HepG2 (cell line): ENCODE data around the gene AGGF1. TPM values are rescaled to one million over a fixed set of nuclear protein-coding genes. Genes with fewer than 3 reads are reported as not detected.

Source experiments
- ATAC-seq: fragments of 200-7000 bp; cut with Tn5 transposase; 3 replicates; pipeline ENCODE4 v1.9.1; 2020; ENCODE audit warnings: mild to moderate bottlenecking, moderate library complexity
- BruUV-seq: library from RNA; stranded (reverse); fragments of 400-500 nt; replicated peaks from 2 replicates; lab custom pipeline; 2021; lab: Mats Ljungman, UMichigan
- CTCF ChIA-PET: fragments of 300-600 bp; formaldehyde crosslinking; extraction: SDS; loops from one replicate; lab custom pipeline; 2021; ENCODE audit warnings: low total read pairs, inconsistent platforms, low intra/inter-chr PET ratio; lab: Yijun Ruan, JAX
- POLR2A ChIA-PET: fragments of 350-600 bp; sonication (Branson Sonifier 250); formaldehyde crosslinking; loops from one replicate; lab custom pipeline; 2020; ENCODE audit warnings: antibody characterized with exemption, inconsistent platforms; lab: Yijun Ruan, JAX
- DNase-seq: peaks from one replicate; pipeline ENCODE4 v3.0.0-alpha.2; 2015; ENCODE audit warnings: low spot score
- FAIRE-seq: peaks from 3 replicates; lab custom pipeline; 2011; peaks lifted over from hg19 to GRCh38; lab: Jason Lieb, UNC
- H2AFZ ChIP-seq: one replicate; pipeline ENCODE4 v1.6.1; 2011; ENCODE audit warnings: low read length, inconsistent platforms
- H3K27ac ChIP-seq: fragments of 300-600 bp; 3 replicates; pipeline ENCODE4 v1.8.0; 2011; ENCODE audit warnings: mixed run types, mild to moderate bottlenecking, mixed read lengths, low read length, inconsistent platforms; ENCODE audit not compliant: insufficient read depth; ENCODE audit errors: extremely low read length
- H3K27me3 ChIP-seq, 2 experiments: fragments of 200-600 bp in 1 of 2; 2 replicates in 1 of 2; 3 replicates in 1 of 2; pipeline versions ENCODE4 v1.6.0 to v1.8.0; 2011; ENCODE audit warnings: low read length in 2 of 2, mild to moderate bottlenecking in 2 of 2, moderate library complexity in 2 of 2, inconsistent platforms in 1 of 2; ENCODE audit not compliant: insufficient read depth in 2 of 2, control insufficient read depth in 1 of 2
- H3K36me3 ChIP-seq, 2 experiments: fragments of 200-600 bp in 1 of 2; replicated peaks in 1 of 2; 2 replicates in 1 of 2; 3 replicates in 1 of 2; pipeline versions ENCODE4 v1.5.1 to v1.8.0; 2011; ENCODE audit warnings: low read length in 2 of 2, inconsistent platforms in 1 of 2; ENCODE audit not compliant: insufficient read depth in 2 of 2, control insufficient read depth in 1 of 2
- H3K4me1 ChIP-seq: 2 replicates; pipeline ENCODE4 v1.5.1; 2012; ENCODE audit warnings: low read length, inconsistent platforms; ENCODE audit not compliant: insufficient read depth
- H3K4me2 ChIP-seq: 2 replicates; pipeline ENCODE4 v1.6.0; 2011; ENCODE audit warnings: low read depth, low read length, inconsistent platforms
- H3K4me3 ChIP-seq, 3 experiments: fragments of 200-600 bp in 1 of 3; sonication (generic), shearing (Covaris generic) in 1 of 3; replicated peaks in 1 of 3; 2 replicates each; pipeline ENCODE4 v1.5.1; 2011 to 2016; ENCODE audit warnings: low read length in 3 of 3, inconsistent platforms in 2 of 3, low read depth in 2 of 3, mild to moderate bottlenecking in 2 of 3, control low read depth in 1 of 3, mixed read lengths in 1 of 3; ENCODE audit not compliant: insufficient read depth in 1 of 3
- H3K79me2 ChIP-seq: one replicate; pipeline ENCODE4 v1.6.1; 2011; ENCODE audit warnings: low read length, inconsistent platforms; ENCODE audit not compliant: insufficient read depth
- H3K9ac ChIP-seq: 2 replicates; pipeline ENCODE4 v1.6.0; 2011; ENCODE audit warnings: mild to moderate bottlenecking, low read depth, low read length, inconsistent platforms; ENCODE audit not compliant: insufficient read depth
- H3K9me3 ChIP-seq: 2 replicates; pipeline ENCODE4 v1.5.1; 2012; ENCODE audit warnings: mild to moderate bottlenecking, low read length
- H4K20me1 ChIP-seq: 2 replicates; pipeline ENCODE4 v1.6.0; 2011; ENCODE audit warnings: inconsistent platforms, mild to moderate bottlenecking, low read length, moderate library complexity; ENCODE audit not compliant: insufficient read depth
- CBX1 ChIP-seq: IDR thresholded peaks from one replicate; pipeline ENCODE4 v1.6.1; 2016; ENCODE audit warnings: antibody characterized with exemption, low read depth
- JUNB ChIP-seq: sonication (generic); formaldehyde crosslinking; IDR thresholded peaks from 2 replicates; pipeline ENCODE4 v1.8.0; 2022; ENCODE audit warnings: missing genetic modification reagents, mild to moderate bottlenecking, borderline replicate concordance
- MIER3 ChIP-seq: IDR thresholded peaks from 2 replicates; pipeline ENCODE4 v1.6.1; 2016; ENCODE audit warnings: missing compliant biosample characterization, borderline replicate concordance
- MTF1 ChIP-seq: sonication (generic); formaldehyde crosslinking; IDR thresholded peaks from 2 replicates; pipeline ENCODE4 v1.5.0; 2020; ENCODE audit warnings: missing genetic modification reagents
- RARA ChIP-seq: IDR thresholded peaks from 2 replicates; pipeline ENCODE4 v1.6.1; 2016; ENCODE audit warnings: missing genetic modification reagents, missing compliant biosample characterization
- TMF1 ChIP-seq: sonication (generic); formaldehyde crosslinking; IDR thresholded peaks from 2 replicates; pipeline ENCODE4 v1.8.1; 2022; ENCODE audit warnings: low read depth, missing genetic modification reagents
- YEATS2 ChIP-seq: sonication (generic); formaldehyde crosslinking; IDR thresholded peaks from 2 replicates; pipeline ENCODE4 v1.4.0; 2020; ENCODE audit warnings: missing genetic modification reagents, borderline replicate concordance
- ZNF556 ChIP-seq: sonication (generic); formaldehyde crosslinking; IDR thresholded peaks from 2 replicates; pipeline ENCODE4 v1.4.0; 2020; ENCODE audit warnings: mild to moderate bottlenecking, missing genetic modification reagents, borderline replicate concordance
- WGBS: methylation state at CpG from one replicate; pipeline ENCODE4 v1.1.6; 2017; ENCODE audit warnings: low lambda C conversion rate; 5-methylcytosine and 5-hydroxymethylcytosine counted together
- in situ Hi-C: cut with HindIII; loops from 2 replicates; pipeline ENCODE4 v1.10.0; 2017; ENCODE audit warnings: low pct_unique_long_range_greater_than_20kb; ENCODE audit not compliant: extremely low pct_ligation_motif_present
- intact Hi-C: fragments of 100-400 bp; cut with micrococcal nuclease; formaldehyde crosslinking; loops from one replicate; pipeline ENCODE4 v1.10.0; 2022; ENCODE audit not compliant: unreplicated experiment
- polyA plus RNA-seq, 8 experiments: library from polyadenylated mRNA; depleted of rRNA in 3 of 8; stranded (reverse) in 7 of 8; unstranded in 1 of 8; fragments of >200 nt; fragmentation: Illumina TruSeq in 4 of 8; extraction: Trizol in 4 of 8; gene quantifications; 2 replicates each; pipeline versions ENCODE4 v1.2.1 to v1.2.3, GENCODE V29; 2011 to 2016; ENCODE audit warnings: low read depth in 4 of 8, missing spikeins in 1 of 8, mixed read lengths in 1 of 8; ENCODE audit not compliant: insufficient read depth in 1 of 8
- total RNA-seq, 5 experiments: library from RNA; depleted of rRNA; stranded (reverse); fragments of >200 nt; fragmentation: Illumina TruSeq; extraction: Trizol; gene quantifications; 2 replicates each; pipeline ENCODE4 v1.2.3, GENCODE V29; 2016; ENCODE audit warnings: low read depth in 1 of 5

The AGGF1 gene
- total and polyA plus RNA-seq, 2 of the 13 experiments (the other 11 are each of a cell fraction or from before 2014, with no cell fraction given) = 12.9 to 15.5 TPM

GRCh38 chr5:76983468-76983867 is 46.7 kb upstream of the AGGF1 start:
- DNase-seq (no peak), FAIRE-seq (no peak), ATAC-seq (no peak)
- WGBS = no CpG with 5 or more reads among the region's 3 CpGs
- in situ Hi-C loops = no loop called here
- POLR2A ChIA-PET = no interaction called here
- H3K27me3 ChIP-seq = no peaks in the 10 kb centered on the region; a peak in 1 of 5 replicates
- no peaks in the 10 kb centered on the region for H3K9me3 ChIP-seq
- peaks cover 5% of the 10 kb centered on the region; the same call in 1 of the 2 replicates for H3K4me1 ChIP-seq
- H3K36me3 ChIP-seq = no peaks in the 10 kb centered on the region
- H3K4me3 ChIP-seq = no peak overlapping the region
- no peaks in the 10 kb centered on the region for H3K79me2 ChIP-seq
- no peak overlapping the region for H3K4me2 ChIP-seq
- no TSS peak for BruUV-seq
- no peak overlapping the region for H3K27ac ChIP-seq
- intact Hi-C loops = no loop called here
- H3K9ac ChIP-seq = no peak overlapping the region
- CTCF ChIA-PET = no interaction called here
- TF ChIP-seq MIER3 (CRISPR knock-in tag) (no peak), RARA (peak; percentile 50; the same call in 1 of the 2 replicates), JUNB (CRISPR knock-in tag) (no peak)
- no peaks in the 10 kb centered on the region for H4K20me1 ChIP-seq
- no peak overlapping the region for H2AFZ ChIP-seq

- intact Hi-C loops = no loop called here
- TF ChIP-seq MTF1 (CRISPR knock-in tag) (no peak), ZNF556 (CRISPR knock-in tag) (no peak), CBX1 (no peak), YEATS2 (CRISPR knock-in tag) (no peak), TMF1 (CRISPR knock-in tag) (no peak)
- Histone ChIP-seq H4K20me1 (no peaks in the 10 kb centered on the region), H3K9ac (no peak overlapping the region), H3K36me3 (no peaks in the 10 kb centered on the region), H3K9me3 (no peaks in the 10 kb centered on the region), H3K4me1 (no peaks in the 10 kb centered on the region), H3K27ac (no peak overlapping the region), H3K79me2 (no peaks in the 10 kb centered on the region), H3K27me3 (peaks cover 0 to 5% of the 10 kb centered on the region in 2 experiments; a peak in 1 of 5 replicates), H3K4me2 (no peak overlapping the region), H3K4me3 (no peak overlapping the region), H2AFZ (no peak overlapping the region)
- DNase-seq = no peak
- WGBS = 26% methylated on average over 6 of the region's 6 CpGs
- ChIA-PET POLR2A (no interaction called here), CTCF (no interaction called here)
- in situ Hi-C loops = no loop called here
- no TSS peak for BruUV-seq
- ATAC-seq = no peak
- FAIRE-seq = no peak
Measured at GRCh38 chr5:76986825-76987526, 43.2 kb upstream of the AGGF1 start.
